HG03565 (cell line): ENCODE data around the gene LPAR3.
"Not testable (repeated sequence)": the region's sequence is repeated elsewhere in the genome, so short reads cannot be mapped to it uniquely, and the experiment has no call there.

ENCODE experiments used
- ATAC-seq: cut with Tn5 transposase; IDR thresholded peaks from one replicate; pipeline ENCODE4 v1.9.1; 2021; ENCODE audit warnings: mild to moderate bottlenecking, moderate library complexity; ENCODE audit not compliant: unreplicated experiment

Gene LPAR3

DNA sequence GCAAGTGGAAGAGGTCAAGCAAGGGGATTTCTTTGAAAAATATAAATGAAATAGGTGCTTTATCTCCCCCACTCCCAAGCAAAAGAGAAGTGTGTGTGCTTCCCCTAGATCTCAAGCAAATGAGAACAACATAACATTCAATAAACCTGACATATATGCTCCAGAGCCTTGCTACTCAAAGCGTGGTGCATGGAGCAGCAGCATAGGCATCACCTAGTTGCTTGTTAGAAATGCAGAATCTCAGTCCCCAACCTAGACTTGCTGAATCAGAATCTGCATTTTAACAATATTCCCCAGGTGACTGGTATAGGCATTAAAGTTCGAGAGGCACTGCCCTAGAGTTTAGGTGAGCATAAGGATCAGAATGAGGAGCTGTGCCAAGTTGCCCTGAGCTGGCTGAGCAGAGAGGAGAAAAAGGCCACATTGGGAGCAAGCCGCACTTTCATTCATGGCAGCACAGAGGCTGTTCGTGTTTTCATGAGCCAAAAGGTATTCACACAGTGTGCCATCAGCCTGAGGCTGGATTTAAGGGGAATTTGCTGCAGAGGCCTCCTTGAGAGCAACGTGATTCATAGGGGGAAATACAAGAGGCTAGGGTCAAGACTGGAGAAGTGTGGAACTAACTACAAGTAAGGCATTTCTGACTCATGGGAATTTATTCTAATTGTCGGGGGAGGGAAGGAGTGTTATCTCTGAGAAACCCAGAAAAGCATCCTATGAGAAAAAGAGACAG, 14.3 kb upstream of the LPAR3 start:
- no peak for ATAC-seq

GRCh38 chr1:84902727-84903126, 9.7 kb upstream of the LPAR3 start:
- ATAC-seq = not testable (repeated sequence)

- no peak for ATAC-seq
Measured at GRCh38 chr1:84899969-84900368, 7.0 kb upstream of the LPAR3 start.

DNA sequence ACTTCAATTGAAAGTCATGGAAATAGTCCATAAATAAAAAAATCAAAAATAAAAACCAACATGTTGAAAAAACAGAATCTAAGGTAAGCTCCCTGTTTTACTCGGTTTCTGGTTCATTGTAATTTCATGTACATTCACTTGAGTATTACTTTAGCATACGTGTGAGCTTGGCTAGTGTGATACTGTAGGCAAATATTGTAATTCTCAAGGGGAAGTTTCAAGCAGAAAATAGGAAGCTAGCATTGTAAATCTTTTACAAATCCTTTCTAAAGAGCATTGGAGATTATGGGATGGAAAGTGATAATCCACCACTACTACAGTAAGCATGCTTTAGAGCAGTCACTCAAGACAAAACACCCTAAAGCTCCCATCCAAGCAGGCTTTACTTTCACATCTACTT, 3.3 kb upstream of the LPAR3 start:
- ATAC-seq = no peak

DNA sequence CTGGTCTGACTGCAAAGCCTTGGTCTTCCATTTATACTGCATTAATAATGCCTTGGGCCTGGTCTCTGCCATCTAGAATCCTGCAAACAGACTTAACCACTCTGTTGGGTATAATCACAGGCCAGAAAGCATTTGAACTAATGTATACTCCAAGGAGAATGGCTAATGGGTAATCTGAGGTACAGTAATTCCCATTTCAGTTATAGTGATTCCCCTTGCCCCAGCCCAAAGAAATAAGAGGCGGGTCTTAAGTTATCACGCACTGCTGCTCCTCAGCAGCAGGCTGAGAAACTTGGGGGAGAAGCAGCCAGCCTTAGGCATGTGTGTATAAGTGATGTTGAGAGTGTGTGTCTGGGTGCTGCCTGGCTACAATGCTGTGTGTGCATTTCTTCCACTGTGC, 2.4 kb downstream of the LPAR3 start:
- ATAC-seq = no peak

GRCh38 chr1:84889437-84889836, 3.6 kb downstream of the LPAR3 start:
- ATAC-seq = no peak

GRCh38 chr1:84888753-84889152, 4.3 kb downstream of the LPAR3 start:
- ATAC-seq = no peak

DNA sequence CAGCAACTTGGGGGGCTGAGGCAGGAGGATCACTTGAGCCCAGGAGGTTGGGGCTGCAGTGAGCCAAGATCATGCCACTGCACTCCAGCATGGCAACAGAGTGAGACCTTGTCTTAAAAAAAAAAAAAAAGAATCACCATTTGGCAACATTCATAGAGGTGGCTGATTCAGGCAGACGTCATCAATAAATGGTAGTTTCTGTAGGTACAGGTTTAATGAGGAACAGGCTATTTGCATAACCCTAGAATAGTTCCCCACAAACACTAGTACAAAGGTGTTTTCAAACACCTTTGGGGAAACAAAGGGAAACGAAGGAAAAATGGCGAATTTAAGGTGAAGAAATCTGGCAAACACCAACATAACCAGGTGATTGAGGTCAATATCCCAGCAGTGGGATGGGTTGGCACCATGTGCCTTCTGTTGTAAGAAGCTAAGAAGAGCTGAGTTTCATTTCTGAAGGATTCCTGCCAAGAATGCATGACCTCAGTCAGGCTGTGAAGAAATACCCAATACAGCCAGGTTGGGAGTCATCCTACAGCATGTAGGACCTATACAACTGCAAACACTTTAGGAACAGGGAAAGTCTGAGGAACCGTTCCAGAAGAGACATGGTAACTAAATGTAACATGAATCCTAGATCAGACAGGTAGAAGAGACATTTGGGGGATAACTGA, 5.6 kb downstream of the LPAR3 start:
- ATAC-seq = no peak

DNA sequence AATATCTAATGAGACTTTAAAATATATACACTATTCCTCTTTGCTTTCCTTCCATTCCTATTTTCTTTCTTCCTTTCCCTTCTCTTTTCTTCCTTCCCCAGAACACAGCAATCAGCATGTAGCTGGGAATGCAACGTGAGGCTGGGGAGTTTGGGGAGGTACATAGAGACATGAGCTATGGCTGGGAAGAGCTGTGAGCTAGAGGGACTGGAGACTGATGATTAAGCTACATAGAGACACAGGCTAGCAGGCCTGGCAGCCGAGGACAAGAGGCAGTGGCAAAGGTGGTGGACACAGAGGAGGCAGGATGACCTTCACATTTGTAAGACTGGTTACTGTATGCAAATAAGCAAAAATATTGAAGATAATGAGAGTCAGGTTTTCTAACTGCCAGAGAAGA, 7.5 kb downstream of the LPAR3 start:
- no peak for ATAC-seq

- no peak for ATAC-seq
Measured at GRCh38 chr1:84884671-84885389, 8.2 kb downstream of the LPAR3 start.

DNA sequence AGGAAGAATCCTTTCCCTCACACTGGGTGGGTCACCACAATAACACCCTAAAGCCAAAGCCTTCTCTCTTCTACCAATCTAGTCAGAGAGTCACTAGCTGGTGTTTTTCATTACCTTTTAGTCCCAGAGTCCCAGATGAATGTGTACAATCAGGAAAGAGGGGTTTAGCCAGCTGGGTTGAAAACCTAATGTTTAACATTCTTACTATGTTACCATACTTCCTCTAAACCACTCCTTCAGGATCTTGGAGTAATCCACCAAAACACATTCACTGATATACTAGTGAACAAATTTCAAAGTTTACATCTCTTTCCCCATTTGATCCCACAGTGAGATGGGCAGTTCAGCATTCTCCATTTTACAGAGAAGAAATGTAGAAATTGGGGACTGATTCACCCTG, 9.7 kb downstream of the LPAR3 start:
- ATAC-seq = no peak

DNA sequence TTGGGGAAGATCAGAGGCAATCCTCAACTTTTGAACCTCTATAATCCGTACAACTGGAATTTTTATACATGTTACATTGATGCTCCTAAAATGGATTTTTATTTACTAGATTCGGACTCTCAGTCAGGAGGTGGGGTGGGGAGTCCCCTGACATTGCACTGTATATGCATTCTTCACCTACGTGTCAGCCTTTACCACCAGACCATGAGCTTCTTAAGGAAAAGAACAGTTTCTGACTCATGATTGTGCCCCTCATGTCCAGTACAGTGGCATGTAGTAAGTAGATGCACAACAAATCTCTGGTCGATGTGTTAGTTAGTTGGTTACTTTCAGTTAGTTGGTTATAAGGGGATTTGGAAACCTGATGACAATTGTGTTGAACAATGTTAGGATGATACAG, 15.4 kb downstream of the LPAR3 start:
- no peak for ATAC-seq

- ATAC-seq = no peak
Measured at GRCh38 chr1:84876353-84876752, 16.7 kb downstream of the LPAR3 start.

- ATAC-seq = no peak
Measured at GRCh38 chr1:84873366-84873765, 19.6 kb downstream of the LPAR3 start.

- ATAC-seq = no peak
Measured at GRCh38 chr1:84872696-84873355, 20.2 kb downstream of the LPAR3 start.

DNA sequence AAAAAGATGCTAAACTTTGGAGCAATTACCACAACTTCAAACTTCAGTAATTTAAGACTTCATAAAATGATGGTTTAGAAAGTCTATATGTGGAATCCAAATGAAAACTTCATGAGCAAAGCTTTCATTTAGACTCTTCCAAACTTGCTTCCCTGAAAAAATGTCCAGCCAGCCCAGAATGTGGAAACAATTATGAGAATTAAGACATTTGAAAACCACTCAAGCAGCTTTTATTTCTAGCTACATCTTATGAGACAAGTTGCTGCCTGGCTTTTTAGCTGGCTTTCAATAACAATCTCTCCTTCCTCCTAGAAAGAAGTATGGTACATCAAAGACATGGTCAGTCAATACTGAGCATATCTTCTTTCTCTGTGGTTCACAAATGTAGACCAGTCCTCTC, 21.8 kb downstream of the LPAR3 start:
- ATAC-seq = no peak

- ATAC-seq = no peak
Measured at GRCh38 chr1:84870591-84870990, 22.4 kb downstream of the LPAR3 start.

GRCh38 chr1:84869720-84870119, 23.3 kb downstream of the LPAR3 start:
- no peak for ATAC-seq

DNA sequence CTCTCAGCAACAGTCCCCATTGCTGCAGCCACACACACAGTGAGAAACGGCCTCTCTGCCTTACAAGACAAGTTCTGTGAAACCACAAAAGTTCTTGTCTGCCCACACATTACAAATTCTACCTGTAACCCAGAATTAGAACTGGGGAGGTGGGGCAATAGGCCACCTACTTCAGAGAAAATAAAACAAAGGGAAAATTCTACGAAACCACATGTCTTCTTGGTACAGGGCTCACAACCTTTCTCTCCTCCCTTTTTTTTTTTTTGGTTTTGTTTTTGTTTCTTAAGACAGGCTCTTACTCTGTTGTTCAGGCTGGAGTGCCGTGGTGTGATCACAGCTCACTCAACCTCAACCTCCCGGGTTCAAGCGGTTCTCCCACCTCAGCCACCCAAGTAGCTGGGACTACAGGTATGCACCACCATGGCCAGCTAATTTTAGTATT, 30.2 kb downstream of the LPAR3 start:
- peak; percentile 83 for ATAC-seq

- no peak for ATAC-seq
Measured at GRCh38 chr1:84861988-84862644, 30.9 kb downstream of the LPAR3 start.

- no peak for ATAC-seq
Measured at GRCh38 chr1:84861516-84861915, 31.5 kb downstream of the LPAR3 start.
